K562 (cell line): Measurements from ENCODE around the gene CLK3. TPM values are rescaled to one million over a fixed set of nuclear protein-coding genes. Genes with fewer than 3 reads are reported as not detected.
"Not testable (repeated sequence)": the region's sequence is repeated elsewhere in the genome, so short reads cannot be mapped to it uniquely, and the experiment has no call there.

Experiments used
- ATAC-seq: fragments of 200-7000 bp; cut with Tn5 transposase; 3 replicates; pipeline ENCODE4 v1.9.1; 2020; ENCODE audit warnings: moderate library complexity
- BruUV-seq: library from RNA; stranded (reverse); fragments of 400-500 nt; replicated peaks from 2 replicates; lab custom pipeline; 2021; lab: Mats Ljungman, UMichigan
- CTCF ChIA-PET: fragments of 300-600 bp; formaldehyde crosslinking; extraction: SDS; loops from one replicate; lab custom pipeline; 2021; ENCODE audit warnings: low intra/inter-chr PET ratio; lab: Yijun Ruan, JAX
- POLR2A ChIA-PET: fragments of 300-600, 350-650 bp; sonication (Branson Sonifier 250); formaldehyde crosslinking; extraction: SDS; loops from one replicate; lab custom pipeline; 2021; ENCODE audit warnings: antibody characterized with exemption, inconsistent platforms; lab: Yijun Ruan, JAX
- DNase-seq, 4 experiments: peaks; one replicate each; pipeline versions ENCODE4 v3.0.0 to v3.0.0-alpha.2; 2011 to 2018; ENCODE audit warnings: low spot score in 3 of 4, mixed read lengths in 3 of 4; ENCODE audit errors: extremely low read depth in 1 of 4
- FAIRE-seq: peaks from 2 replicates; lab custom pipeline; 2011; peaks lifted over from hg19 to GRCh38; lab: Jason Lieb, UNC
- H2AFZ ChIP-seq: 2 replicates; pipeline ENCODE4 v1.6.0; 2011; ENCODE audit warnings: low read depth, low read length, control low read depth, inconsistent platforms
- H3K27ac ChIP-seq: fragments of 200-600 bp; 3 replicates; pipeline ENCODE4 v1.8.0; 2011; ENCODE audit warnings: low read depth, mild to moderate bottlenecking, control low read depth, inconsistent platforms, low read length, moderate library complexity, mixed read lengths; ENCODE audit errors: extremely low read depth
- H3K27me3 ChIP-seq, 2 experiments: fragments of 300-600 bp in 1 of 2; 2 replicates in 1 of 2; 3 replicates in 1 of 2; pipeline versions ENCODE4 v1.6.0 to v1.8.0; 2011; ENCODE audit warnings: inconsistent platforms in 2 of 2, low read length in 2 of 2, mild to moderate bottlenecking in 1 of 2, mixed read lengths in 1 of 2, moderate library complexity in 1 of 2; ENCODE audit not compliant: control insufficient read depth in 2 of 2, insufficient read depth in 2 of 2
- H3K36me3 ChIP-seq: fragments of 300-600 bp; 3 replicates; pipeline ENCODE4 v1.8.0; 2011; ENCODE audit warnings: mild to moderate bottlenecking, low read length, inconsistent platforms; ENCODE audit not compliant: control insufficient read depth, insufficient read depth
- H3K4me1 ChIP-seq, 2 experiments: fragments of 200-600 bp in 1 of 2; replicated peaks in 1 of 2; 2 replicates in 1 of 2; 3 replicates in 1 of 2; pipeline versions ENCODE4 v1.5.1 to v1.8.0; 2011; ENCODE audit warnings: inconsistent platforms in 2 of 2, low read length in 2 of 2, mild to moderate bottlenecking in 1 of 2, mixed read lengths in 1 of 2, moderate library complexity in 1 of 2; ENCODE audit not compliant: control insufficient read depth in 2 of 2, insufficient read depth in 2 of 2
- H3K4me2 ChIP-seq: 2 replicates; pipeline ENCODE4 v1.6.1; 2011; ENCODE audit warnings: low read length, control low read depth, inconsistent platforms, mixed read lengths; ENCODE audit not compliant: insufficient read depth
- H3K4me3 ChIP-seq: fragments of 200-600 bp; sonication (generic), shearing (Covaris generic); 2 replicates; pipeline ENCODE4 v1.5.1; 2016; ENCODE audit warnings: control low read depth, inconsistent platforms
- H3K79me2 ChIP-seq: fragments of 200-600 bp; 3 replicates; pipeline ENCODE4 v1.8.0; 2011; ENCODE audit warnings: low read length, inconsistent platforms; ENCODE audit not compliant: control insufficient read depth, insufficient read depth
- H3K9ac ChIP-seq, 2 experiments: 2 replicates each; pipeline versions ENCODE4 v1.6.0 to v1.6.1; 2011; ENCODE audit warnings: low read depth in 2 of 2, low read length in 2 of 2, control low read depth in 1 of 2, inconsistent platforms in 1 of 2, mild to moderate bottlenecking in 1 of 2, mixed read lengths in 1 of 2; ENCODE audit not compliant: insufficient read depth in 1 of 2
- H3K9me1 ChIP-seq: one replicate; pipeline ENCODE4 v1.6.0; 2011; ENCODE audit warnings: inconsistent platforms, mild to moderate bottlenecking, low read length, moderate library complexity; ENCODE audit not compliant: control insufficient read depth, insufficient read depth
- H3K9me3 ChIP-seq: replicated peaks from 2 replicates; pipeline ENCODE4 v1.5.1; 2011; ENCODE audit warnings: low read depth, low read length, inconsistent platforms; ENCODE audit not compliant: control insufficient read depth, insufficient read depth
- H4K20me1 ChIP-seq: replicated peaks from 2 replicates; pipeline ENCODE4 v1.6.1; 2011; ENCODE audit warnings: low read length, inconsistent platforms, mixed read lengths; ENCODE audit not compliant: control insufficient read depth, insufficient read depth
- WGBS: fragments of 100-300 bp; shearing (Covaris generic); methylation state at CpG from one replicate; pipeline ENCODE4 v1.1.6; 2016; ENCODE audit warnings: low coverage, mixed read lengths; ENCODE audit not compliant: insufficient coverage; ENCODE audit errors: missing lambda C conversion rate; 5-methylcytosine and 5-hydroxymethylcytosine counted together
- in situ Hi-C: fragments of 300-500 bp; cut with MboI; formaldehyde crosslinking; loops from 4 replicates; pipeline ENCODE4 v1.15.0; 2018; ENCODE audit warnings: inconsistent platforms, mixed read lengths
- intact Hi-C: fragments of 100-400 bp; cut with micrococcal nuclease; formaldehyde crosslinking; loops from 2 replicates; pipeline ENCODE4 v1.14.2; 2022
- polyA plus RNA-seq, 8 experiments: library from polyadenylated mRNA; depleted of rRNA in 4 of 8; stranded (reverse) in 5 of 8; unstranded in 3 of 8; fragments of >200 nt; fragmentation: Nextera tagmentation in 2 of 8; fragmentation: Illumina TruSeq in 1 of 8; extraction: Ambion mirVana in 2 of 8; extraction: Trizol in 1 of 8; gene quantifications; 2 replicates each; pipeline versions ENCODE4 v1.2.1 to v1.2.3, GENCODE V29; 2011 to 2014; ENCODE audit warnings: inconsistent platforms in 1 of 8, missing spikeins in 1 of 8
- total RNA-seq, 7 experiments: library from RNA; depleted of rRNA in 6 of 7; stranded (reverse); fragments of >200 nt in 6 of 7; fragmentation: Illumina TruSeq in 2 of 7; extraction: Trizol in 2 of 7; gene quantifications; 2 replicates each; pipeline versions ENCODE4 v1.2.1 to v1.2.3, GENCODE V29; 2011 to 2021; ENCODE audit warnings: low replicate concordance in 1 of 7
- TF ChIP-seq, protein P1 (sequence below), 2 experiments: fragments of 450-650 bp in 1 of 2; sonication (generic) in 1 of 2; formaldehyde crosslinking in 1 of 2; IDR thresholded peaks; 2 replicates each; pipeline versions ENCODE4 v1.7.1 to v1.9.0; 2016 to 2022; ENCODE audit warnings: inconsistent platforms in 1 of 2, mild to moderate bottlenecking in 1 of 2, missing genetic modification reagents in 1 of 2

The CLK3 gene
- total and polyA plus RNA-seq, 9 of the 15 experiments (the other 6 are each of a cell fraction or from before 2014, with no cell fraction given), result 1.2 to 95.2 (median 51.7) TPM

DNA sequence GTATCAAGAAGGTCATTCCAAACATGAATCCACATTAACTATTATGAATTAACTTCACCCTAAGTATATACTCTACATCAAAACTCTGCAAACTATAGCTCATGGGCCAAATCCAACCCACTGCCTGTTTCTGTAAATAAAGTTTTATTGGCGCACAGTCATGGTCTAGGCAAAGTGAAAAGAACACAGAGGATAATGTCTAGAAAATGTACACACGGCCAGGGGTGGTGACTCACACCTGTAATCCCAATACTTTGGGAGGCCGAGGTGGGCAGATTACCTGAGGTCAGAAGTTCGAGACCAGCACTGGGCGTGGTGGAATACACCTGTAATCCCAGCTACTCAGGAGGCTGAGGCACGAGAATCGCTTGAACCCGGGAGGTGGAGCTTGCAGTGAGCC lies 45.6 kb downstream of the CLK3 start:
- H3K4me1 ChIP-seq, H3K36me3 ChIP-seq, DNase-seq, H3K4me3 ChIP-seq, H4K20me1 ChIP-seq, in situ Hi-C loops, H3K9ac ChIP-seq, H3K79me2 ChIP-seq, H3K9me3 ChIP-seq, intact Hi-C loops, H2AFZ ChIP-seq, CTCF ChIA-PET, H3K27ac ChIP-seq, H3K27me3 ChIP-seq, BruUV-seq, H3K9me1 ChIP-seq, ATAC-seq, FAIRE-seq, H3K4me2 ChIP-seq: not testable (repeated sequence)
- TF ChIP-seq, protein P1, sequence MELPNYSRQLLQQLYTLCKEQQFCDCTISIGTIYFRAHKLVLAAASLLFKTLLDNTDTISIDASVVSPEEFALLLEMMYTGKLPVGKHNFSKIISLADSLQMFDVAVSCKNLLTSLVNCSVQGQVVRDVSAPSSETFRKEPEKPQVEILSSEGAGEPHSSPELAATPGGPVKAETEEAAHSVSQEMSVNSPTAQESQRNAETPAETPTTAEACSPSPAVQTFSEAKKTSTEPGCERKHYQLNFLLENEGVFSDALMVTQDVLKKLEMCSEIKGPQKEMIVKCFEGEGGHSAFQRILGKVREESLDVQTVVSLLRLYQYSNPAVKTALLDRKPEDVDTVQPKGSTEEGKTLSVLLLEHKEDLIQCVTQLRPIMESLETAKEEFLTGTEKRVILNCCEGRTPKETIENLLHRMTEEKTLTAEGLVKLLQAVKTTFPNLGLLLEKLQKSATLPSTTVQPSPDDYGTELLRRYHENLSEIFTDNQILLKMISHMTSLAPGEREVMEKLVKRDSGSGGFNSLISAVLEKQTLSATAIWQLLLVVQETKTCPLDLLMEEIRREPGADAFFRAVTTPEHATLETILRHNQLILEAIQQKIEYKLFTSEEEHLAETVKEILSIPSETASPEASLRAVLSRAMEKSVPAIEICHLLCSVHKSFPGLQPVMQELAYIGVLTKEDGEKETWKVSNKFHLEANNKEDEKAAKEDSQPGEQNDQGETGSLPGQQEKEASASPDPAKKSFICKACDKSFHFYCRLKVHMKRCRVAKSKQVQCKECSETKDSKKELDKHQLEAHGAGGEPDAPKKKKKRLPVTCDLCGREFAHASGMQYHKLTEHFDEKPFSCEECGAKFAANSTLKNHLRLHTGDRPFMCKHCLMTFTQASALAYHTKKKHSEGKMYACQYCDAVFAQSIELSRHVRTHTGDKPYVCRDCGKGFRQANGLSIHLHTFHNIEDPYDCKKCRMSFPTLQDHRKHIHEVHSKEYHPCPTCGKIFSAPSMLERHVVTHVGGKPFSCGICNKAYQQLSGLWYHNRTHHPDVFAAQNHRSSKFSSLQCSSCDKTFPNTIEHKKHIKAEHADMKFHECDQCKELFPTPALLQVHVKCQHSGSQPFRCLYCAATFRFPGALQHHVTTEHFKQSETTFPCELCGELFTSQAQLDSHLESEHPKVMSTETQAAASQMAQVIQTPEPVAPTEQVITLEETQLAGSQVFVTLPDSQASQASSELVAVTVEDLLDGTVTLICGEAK (IDR thresholded peaks at IDR 0.05), result peak; percentile 88
- TF ChIP-seq, protein P1 (CRISPR knock-in tag; IDR thresholded peaks at IDR 0.05), result peak; percentile 86
- WGBS, result 84% methylated on average over 8 of the region's 8 CpGs
- POLR2A ChIA-PET, result interaction anchor here (1.0 kb wide), 1 partner anchor 13 kb away, joined by 3 read pairs; no protein-coding TSS in a partner anchor
